LoVo (cell line): ENCODE results near the gene SLC5A10.
"Not testable (repeated sequence)": the region's sequence is repeated elsewhere in the genome, so short reads cannot be mapped to it uniquely, and the experiment has no call there.

ENCODE experiments used
- DNase-seq: peaks from one replicate; pipeline ENCODE4 v3.0.0-alpha.2; 2016; ENCODE audit warnings: low spot score

The SLC5A10 gene

DNA sequence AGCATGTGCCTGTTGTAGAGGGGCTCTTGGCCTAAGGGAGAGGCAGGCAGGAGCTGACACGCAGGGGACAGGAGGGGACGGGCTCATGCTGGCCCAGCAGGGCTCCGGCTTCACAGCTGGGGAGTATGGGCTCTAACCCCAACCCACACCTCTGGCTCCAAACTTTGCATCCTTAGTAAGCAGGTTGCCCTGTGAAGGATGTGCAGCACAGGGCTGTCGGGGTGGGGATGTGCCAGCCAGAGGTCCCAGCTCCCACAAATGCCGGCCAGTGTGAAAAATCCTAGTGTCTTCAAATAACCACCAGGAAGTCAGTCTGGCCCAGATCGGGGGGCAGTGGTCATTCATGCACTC lies 66.6 kb downstream of the SLC5A10 start:
- no peak for DNase-seq

DNA sequence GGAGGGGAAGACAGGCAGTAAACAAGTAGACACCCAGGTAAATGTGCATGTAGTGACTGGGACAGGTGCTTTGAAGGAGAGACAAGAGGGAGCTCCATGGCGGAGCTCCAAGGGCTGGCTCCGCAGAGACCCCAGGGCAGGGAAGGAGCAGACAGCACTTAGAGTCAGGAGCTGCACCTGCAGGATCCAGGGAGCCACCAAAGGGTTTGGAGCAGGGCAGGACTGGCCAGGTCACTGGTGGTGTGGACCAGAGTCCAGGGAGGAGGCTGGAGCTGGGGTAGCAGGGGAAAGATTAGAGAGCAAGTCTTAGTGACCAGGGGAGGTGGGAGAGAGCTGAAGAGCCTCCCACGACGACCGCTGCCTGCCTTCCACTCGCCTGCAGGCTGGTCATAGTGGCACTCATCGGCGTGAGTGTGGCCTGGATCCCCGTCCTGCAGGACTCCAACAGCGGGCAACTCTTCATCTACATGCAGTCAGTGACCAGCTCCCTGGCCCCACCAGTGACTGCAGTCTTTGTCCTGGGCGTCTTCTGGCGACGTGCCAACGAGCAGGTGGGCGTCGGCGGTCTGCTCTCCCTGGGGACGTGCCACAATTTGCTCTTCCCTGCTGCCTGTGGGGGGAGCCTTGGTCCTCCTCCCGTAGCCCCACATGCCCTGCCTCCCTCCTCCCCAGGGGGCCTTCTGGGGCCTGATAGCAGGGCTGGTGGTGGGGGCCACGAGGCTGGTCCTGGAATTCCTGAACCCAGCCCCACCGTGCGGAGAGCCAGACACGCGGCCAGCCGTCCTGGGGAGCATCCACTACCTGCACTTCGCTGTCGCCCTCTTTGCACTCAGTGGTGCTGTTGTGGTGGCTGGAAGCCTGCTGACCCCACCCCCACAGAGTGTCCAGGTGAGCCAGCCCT lies 67.3 kb downstream of the SLC5A10 start:
- no peak for DNase-seq

DNA sequence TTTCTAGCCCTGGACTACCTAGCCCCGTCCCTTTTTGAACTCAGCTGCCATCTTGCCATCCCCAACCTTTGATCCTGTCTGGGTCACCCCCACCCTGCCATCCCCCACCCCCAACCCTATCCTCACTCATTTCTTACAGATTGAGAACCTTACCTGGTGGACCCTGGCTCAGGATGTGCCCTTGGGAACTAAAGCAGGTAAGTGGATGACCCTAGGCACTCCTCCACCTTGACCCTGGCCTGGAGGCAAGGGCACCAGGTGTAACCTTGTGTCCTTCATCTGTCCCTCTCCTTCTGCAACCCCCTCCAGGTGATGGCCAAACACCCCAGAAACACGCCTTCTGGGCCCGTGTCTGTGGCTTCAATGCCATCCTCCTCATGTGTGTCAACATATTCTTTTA lies 68.1 kb downstream of the SLC5A10 start:
- no peak for DNase-seq

DNA sequence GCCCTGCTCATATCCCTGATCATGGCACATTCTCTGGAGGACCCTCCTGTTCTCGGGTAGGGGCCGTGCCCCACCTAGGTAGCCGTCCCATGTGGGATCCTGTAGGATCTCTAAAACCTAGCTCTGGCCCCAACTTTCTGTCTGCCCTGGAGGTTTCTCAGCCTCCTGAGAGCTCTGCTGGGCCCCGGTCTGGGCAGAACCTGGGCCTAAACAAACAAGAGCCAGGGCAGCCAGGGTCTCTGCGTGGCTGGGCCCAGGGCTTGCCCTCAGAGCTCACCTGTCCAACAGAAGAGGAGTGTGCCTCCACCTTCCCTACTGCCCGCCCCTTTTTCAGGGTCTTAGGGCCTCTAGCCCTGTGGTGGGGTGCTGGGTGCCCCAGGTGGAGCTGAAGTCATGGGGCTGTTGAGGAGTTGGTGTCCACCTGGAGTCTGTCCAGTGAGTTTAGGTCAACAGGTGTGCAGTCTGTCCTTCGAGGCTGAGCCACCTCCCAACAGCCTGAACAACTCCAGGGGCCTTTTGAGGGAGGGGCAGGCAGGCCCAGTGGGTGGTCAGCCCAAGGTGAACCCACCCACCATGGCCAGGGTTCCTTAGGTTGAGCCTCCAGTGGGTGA lies 69.2 kb downstream of the SLC5A10 start:
- not testable (repeated sequence) for DNase-seq

DNA sequence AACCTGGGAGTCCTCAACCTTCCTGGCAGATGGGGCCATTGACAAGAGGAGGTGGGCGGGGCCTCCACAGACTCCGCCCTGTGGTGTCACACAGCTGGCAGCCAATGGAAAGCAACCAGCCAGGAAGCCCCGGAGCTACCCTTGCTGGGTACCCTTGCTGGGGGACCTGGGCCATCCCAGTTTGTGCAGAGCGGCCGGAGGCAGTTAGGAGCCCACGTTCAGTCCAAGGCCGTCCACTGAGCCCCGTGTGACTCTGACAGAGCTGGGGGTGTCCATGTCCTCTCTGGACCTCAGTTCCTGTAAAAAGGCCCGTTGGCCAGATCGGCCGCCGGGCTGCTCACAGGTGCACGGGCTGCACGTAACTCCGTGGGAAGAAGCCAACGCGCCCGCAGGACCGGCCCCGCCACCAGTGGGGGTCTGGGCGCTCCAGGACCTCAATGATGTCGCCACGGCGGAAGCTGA lies 69.7 kb downstream of the SLC5A10 start:
- no peak for DNase-seq

DNA sequence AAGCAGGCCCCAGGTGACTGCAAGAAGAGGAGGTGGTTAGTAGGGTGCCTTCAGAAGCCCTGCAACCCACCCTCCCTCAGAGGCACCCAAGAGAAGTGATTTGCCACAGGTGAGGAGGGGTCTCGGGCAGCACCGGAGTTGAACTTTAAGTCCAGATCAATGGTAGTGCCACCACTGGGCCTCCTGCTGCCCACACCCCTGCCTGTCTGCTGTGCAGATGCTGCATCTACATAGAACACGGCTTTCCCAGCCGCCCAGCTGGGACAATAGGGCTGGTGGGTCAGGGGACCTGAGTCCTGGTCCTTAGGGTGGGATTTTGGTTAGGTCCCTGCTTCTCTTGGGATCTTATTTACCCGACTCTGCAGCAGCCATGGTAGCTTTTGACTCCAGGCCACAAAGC lies 70.2 kb downstream of the SLC5A10 start:
- DNase-seq, result no peak

DNA sequence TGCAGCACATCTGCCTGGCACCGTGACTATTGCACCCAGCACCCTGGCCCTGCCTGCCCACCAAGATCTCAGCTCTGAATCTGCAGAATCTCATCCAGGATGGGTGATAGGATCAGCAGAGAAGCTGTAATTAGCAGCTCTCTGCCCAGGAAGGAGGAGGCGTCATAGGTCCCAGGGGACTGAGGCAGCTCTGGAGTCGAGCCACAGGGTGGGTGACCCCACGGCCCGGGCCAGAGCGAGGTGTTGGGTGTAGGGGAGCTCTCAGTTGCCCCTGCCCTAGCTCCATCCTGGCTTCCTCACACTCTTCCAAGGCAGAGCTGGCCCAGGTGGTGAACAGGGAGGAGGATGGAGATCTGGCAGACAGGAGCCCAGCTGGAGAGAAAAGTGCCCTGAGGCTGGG lies 70.8 kb downstream of the SLC5A10 start:
- DNase-seq, result no peak

DNA sequence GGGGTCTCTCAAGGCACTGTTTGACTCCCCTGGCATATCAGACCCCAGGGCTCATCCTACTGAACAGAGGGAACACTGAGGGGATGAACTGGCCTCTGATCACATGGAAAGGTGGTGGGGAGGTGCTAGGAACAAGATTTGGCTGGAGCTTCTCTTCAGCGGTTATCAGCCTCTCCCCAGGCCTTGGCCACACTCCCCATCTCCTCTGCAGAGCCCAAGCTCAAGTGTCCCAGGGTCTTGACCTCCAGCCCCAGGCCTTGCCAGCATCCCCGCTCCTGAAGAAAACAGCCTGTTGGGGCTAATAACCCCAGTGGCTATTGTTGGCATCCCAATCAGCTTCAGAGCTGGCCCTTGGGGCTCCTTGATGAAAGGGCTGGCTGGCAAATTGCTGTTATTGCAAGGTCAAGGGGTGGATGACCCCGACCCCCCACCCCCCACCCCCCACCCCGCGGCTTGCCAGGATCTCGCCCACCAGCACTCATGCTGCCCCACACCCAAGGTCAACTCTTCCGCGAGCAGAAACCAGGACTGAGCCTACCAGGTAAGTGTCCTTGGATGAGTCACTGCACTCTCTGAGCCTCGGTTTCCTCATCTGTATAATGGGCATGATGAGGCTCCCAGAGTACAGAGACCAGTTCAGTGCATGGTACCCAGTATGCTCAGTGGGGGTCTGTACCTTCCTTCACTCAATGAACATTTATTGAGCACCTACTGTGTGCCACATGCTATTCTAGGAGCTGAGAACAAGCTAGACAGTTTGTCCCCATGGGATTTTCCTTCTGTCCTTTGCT lies 71.4 kb downstream of the SLC5A10 start:
- DNase-seq, result no peak

DNA sequence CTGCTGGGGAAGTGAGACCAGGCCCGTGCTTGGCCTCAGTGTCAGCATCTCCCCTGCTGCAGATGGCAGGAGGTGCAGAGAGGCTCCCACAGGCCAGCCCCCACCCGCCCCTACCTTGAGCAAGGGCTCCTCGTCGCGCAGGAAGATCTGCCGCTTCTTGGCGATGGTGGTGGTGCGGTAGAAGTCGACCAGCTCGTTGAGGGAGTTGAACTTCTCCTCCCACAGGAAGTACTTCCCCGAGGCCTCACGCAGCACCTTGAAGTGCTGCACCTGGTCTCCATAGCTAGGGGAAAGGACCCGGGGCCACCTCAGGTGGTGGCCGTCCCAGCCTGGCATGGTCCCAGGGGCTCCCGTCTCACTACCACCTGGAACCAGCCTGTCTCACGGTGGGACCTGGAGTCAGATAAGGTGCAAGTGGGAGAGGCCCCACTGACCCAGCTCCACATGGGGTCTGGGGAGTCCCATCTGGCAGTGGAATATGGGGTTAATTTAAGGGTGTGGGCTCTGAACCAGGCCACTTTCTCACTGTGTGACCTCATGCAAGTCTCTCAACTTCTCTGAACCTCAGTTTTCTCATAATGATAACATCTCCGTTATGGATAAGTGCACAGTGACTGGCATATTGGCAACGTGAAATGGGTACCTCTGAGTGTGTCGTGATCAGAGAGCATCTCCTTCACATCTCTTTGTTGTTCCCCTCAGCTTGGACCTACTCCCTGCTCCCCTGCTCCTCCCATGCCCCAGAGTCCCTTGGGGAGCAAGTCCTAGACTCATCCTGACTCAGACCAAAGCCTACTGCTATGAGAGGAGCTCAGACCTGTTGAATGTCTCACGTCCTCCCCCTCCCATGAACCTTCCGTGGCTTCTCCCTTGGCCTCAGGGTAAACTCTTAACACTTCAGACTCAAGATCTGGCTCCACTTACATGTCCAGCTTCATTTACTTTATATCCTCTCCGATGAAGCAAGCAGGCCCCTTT lies 72.4 kb downstream of the SLC5A10 start:
- DNase-seq, result no peak

DNA sequence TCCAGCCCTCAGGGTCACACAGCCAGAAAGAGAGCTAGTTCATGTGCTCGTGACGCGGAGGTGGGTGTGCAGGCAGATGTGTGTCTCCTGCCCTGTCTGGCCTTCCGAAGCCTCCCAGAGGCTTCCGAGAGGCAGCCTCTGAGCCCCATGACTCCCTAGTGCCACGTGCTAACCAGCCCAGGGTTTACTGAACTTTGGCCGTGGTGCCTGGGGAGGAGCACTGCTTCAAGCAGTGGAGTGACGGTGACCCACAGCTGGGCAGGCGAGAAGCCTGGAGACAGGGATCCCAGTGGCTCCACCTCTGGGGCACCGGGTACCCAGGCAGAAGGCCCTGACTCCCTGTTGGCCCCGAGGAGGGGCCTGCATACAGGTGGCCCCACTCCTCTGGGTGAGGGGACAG lies 76.7 kb downstream of the SLC5A10 start:
- not testable (repeated sequence) for DNase-seq

DNA sequence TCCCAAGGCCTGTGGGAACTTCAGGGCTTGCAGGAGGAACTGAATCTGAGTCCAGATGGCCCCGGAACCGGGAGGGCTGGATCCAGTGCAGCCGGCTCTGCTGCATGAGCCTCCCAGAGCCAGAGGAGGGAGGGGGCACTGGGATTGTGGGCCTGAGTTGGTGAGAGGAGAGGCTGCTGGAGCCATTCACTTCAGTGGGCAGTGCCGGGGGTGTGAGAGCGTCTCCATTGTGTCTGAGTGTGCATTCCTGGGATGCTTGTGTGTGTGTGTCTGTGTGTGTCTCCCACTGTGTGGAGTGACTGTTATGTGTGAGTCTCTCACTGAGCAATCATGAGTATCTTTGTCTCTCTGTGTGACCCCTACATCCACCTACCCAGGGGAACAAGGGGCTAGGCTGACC lies 77.8 kb downstream of the SLC5A10 start:
- not testable (repeated sequence) for DNase-seq

DNA sequence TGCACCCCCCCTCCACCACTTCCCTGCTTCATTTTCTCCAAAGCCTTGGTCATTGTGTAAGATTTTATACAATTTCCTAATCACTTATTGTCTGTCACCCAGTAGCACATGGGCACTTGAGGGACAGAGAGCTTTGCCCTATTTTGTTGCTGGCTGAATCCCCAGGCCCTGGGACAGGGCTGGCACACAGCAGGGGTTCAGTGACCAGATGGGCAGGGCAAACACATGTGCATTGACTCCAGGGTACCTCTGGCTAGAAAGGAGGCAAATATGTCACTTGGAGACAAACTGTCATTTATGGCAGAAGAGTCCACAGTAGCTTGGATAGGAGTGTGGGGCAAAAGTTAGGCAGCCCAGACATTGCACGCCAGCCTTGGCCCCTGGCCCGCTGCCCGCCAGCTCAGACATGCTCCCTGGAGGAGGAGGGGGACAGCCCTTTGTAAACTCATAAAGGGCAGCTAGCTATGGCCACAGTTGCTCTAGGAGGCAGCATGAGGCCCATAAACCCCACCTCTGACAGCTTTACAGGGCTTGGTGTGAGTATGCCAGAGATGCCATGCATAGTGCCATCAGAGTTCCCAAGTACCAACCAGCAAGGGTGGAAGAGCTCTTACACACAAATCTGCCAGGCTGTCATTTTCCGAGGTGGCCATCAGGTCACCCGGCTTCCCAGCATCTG lies 78.9 kb downstream of the SLC5A10 start:
- DNase-seq, result not testable (repeated sequence)

DNA sequence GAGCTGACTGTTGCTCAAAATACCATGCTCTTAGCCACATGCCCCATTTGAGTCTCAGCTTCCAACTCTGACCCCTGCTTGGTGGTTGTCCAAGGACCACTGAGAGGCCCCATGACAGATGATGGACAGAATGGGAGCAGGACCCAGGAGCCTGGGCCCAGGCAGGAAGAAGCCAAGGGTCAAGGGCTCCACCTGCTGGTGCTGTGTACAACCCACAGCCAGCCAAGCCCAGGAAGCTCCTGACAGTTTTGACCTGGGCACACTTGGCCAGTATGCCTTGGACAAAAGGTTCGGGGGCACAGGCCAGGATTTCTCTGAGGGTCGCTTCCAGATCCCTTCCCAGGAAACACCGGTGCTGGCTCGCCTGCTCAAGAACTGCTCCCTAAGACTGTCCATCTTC lies 79.8 kb downstream of the SLC5A10 start:
- DNase-seq, result not testable (repeated sequence)

DNA sequence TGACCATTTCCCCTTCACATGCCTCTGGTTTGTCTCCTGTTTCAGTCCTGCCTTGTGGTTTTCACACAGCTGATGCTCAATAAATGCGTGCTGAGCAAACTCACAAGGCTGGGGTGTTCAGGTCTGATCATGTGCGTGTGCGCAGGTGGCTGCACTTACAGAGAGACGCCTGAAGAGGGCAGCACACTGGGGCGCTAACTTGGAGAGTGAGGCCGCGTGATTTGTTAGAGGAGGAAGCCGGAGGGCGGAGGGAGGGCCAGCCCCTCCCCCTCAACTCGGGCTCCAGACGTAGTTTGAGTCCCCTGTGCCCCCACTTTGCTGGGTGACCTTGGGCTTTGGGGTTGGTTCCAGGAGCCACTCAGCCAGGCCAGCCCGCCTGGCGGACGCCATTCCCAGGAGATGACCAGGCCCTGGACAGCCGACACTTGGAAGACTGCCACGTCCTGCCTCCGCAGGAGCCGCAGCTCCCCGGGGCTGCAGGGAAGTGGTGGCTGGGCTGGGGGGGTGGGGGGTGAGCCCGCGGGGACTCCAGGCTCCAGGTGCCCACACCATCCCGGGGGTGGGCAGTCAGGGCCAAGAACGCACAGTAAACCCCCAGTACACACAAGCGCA lies 80.5 kb downstream of the SLC5A10 start:
- DNase-seq, result not testable (repeated sequence)

DNA sequence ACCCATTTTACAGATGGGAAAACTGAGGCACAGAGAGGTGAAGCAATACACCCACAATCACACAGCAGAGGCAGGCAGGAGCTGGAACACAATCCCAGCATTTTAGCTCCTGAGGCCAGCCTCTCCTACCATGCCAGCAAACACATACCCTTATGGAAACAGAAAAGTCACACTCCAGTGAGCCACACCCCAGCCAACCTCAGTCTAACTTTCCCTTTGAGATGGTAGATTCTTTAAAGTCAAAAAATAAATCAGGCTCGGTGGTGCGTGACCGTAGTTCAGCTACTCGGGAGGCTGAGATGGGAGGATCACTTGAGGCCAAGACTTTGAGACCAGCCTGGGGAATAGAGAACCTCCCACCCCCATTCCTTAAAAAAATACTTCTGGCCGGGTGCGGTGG lies 84.2 kb downstream of the SLC5A10 start:
- DNase-seq, result not testable (repeated sequence)

DNA sequence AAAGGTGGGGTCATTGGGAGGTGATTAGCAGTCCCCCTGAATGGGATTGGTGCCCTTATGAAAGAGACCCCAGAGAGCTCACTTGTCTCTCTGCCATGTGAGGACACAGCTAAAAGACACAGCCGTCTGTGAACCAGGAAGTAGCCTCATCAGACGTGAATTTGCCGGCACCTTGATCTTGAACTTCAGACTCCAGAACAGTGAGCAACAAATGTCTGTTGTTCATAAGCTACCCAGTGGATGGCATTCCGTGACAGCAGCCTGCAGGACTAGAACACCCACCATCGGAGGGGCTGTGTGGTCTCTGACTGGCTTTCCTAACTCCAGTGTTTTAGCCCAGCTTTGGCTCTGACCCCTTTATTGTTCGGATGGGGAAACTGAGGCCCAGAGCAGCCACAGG lies 85.6 kb downstream of the SLC5A10 start:
- not testable (repeated sequence) for DNase-seq

DNA sequence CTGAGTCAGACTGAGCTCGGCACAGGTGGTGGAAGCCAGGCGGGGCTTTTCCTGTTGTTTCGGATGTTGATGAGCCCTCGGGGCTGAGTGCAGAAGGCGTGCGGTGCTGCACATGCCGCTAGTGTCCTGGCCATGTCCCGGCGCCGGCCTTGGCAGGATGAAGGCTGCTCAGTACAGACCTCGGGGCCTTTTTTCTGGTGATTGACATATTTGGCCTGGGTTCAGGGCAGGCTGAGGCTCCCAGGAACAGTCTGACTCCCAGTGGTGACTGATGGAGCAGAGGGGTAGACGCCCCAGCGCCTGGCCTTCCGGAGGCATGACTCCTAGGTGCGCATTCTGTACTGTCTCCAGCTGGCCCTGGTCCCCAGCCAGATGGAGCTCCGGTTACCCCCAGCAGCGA lies 86.0 kb downstream of the SLC5A10 start:
- DNase-seq, result not testable (repeated sequence)

DNA sequence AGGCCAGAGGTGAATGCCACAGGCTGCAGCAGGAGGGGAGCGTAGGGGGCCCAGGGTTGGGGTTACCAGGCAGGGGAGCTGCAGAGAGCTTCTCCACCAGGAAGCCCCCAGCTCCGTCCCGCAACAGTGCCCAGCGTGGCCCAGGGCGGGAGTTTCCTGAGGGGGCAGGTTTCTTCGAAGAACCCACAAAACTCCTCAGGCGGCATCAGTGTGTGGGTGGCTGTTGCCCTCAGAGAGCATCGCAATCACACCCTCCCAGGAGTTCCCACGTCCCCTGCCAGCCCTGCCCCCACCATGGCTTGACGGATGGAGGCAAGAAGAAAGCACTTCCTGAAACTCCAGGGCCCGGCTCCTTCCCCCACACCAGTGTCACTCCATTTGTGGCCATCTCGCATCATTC lies 86.8 kb downstream of the SLC5A10 start:
- not testable (repeated sequence) for DNase-seq

DNA sequence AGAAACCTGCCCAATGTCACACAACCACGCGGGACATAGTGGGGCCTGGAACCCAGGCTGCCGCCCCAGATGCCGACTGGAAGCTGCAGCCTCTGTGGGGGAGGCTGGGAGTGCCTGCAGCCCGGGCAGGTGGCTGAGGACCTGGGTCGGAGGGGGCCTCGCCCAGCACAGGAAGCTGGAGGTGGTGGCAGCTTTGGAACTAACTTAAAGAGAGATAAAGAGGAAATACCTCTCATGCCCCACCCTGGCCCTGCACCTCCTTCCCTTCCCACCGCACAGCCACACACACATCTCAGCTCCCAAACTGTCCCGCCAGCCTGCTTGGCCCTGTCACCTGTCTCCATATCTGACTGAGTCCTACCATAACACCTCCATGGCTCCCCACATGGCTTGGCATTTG lies 88.4 kb downstream of the SLC5A10 start:
- DNase-seq, result not testable (repeated sequence)

DNA sequence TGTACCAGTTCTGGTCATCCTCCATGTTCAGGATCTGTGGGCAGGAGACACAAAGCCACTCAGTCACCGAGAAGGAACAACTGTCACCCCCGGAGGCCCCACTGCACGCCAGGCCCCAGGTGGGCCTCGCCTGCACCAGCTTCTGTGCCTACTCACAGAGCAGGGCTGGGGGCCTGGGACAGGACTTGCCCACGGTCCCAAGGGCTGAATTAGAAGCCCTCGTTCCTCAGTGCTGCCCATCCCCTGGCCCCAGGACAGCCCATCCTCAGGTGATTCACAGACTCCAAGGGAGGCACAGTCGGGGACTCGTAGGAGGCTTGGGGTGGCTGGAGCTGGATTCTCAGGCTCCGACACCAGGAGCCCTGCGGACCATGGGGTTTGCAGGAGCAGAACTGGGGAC lies 89.9 kb downstream of the SLC5A10 start:
- not testable (repeated sequence) for DNase-seq
